ENCODE measurements around the gene RET.

- TF ChIP-seq CTCF (IDR thresholded peaks at IDR 0.05) (peak; percentile 96), POLR2AphosphoS5 (IDR thresholded peaks at IDR 0.05; ENCODE audit: low read depth, low read length) (no peak)
These were observed 2.1 kb downstream of the RET start for GRCh38 chr10:43078986-43079273.

Data from Panc1 (cell line).